HG02981 (cell line): ENCODE measurements around the gene MAN2C1.
"Not testable (repeated sequence)": the region's sequence is repeated elsewhere in the genome, so short reads cannot be mapped to it uniquely, and the experiment has no call there.

Experiments used
- ATAC-seq: cut with Tn5 transposase; IDR thresholded peaks from one replicate; pipeline ENCODE4 v1.9.1; 2021; ENCODE audit warnings: mild to moderate bottlenecking, moderate library complexity; ENCODE audit not compliant: unreplicated experiment

The MAN2C1 gene

DNA sequence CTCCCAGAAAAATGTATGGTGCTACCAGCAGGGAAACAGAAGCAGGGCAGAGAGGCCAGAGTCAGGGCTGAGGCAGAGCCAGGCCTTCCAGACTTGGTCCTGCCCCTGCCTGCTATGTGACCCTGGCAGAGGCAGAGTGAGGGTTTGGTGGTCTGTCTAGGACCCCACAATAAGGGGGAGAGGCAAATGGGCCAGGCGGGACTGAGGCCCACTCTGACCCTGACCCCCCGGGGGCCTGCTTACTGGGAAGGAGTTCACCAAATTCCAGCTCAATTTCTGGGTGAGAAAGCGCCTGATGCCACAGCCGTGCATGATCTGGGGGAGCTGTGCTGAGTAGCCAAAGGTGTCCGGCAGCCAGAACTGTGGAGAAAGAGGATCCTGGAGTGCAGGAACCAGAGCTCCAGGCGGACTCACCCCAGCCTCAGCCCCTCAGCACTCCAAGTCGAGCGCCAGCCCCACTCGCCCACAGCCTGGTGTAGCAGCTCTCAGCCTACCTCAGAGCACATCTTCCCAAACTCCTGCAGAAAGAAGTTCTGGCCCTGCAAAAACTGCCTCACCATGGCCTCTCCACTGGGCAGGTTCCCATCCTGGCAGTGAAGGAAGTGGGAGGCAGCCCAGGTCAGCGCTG is 6.9 kb downstream of the MAN2C1 start:
- ATAC-seq: no peak

DNA sequence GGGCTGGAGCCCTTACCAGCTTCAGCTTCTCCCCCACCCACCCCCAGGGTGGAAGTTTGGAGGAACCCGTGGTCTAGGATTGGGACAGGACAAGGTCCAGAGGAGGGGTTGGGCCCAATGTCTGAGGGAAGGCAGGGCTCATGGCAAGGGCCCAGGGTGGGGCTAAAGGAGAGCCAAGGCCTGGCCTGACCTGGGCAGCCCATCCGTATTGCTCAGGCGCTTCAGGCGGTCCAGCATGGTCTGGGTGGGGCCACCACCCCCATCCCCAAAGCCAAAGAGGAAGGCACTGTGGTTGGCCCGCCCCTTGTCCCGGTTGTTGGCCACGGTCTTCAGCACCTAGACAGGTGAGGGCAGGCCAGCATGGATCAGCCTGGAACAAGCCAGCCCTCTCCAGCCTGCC is 7.6 kb downstream of the MAN2C1 start:
- ATAC-seq: no peak

DNA sequence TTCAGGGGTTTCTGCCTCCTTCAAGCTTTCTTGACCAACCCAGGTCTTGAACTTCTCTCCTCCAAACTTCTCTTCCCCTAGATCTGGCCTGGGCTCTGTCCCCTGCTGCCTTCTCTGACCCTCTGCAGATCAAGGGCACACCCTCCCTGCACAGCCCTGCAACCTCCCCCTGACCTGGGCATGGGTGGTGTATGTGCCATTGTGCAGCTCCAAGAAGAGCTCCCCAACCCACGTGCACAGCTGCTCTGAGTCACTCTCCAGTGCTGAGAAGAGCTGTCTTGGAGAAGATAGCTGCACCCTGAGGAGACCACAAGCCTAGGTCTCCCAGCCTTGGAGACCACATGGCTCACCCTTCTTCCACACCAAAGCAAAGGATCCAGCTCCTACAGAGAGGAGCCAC is 8.0 kb downstream of the MAN2C1 start:
- no peak for ATAC-seq

DNA sequence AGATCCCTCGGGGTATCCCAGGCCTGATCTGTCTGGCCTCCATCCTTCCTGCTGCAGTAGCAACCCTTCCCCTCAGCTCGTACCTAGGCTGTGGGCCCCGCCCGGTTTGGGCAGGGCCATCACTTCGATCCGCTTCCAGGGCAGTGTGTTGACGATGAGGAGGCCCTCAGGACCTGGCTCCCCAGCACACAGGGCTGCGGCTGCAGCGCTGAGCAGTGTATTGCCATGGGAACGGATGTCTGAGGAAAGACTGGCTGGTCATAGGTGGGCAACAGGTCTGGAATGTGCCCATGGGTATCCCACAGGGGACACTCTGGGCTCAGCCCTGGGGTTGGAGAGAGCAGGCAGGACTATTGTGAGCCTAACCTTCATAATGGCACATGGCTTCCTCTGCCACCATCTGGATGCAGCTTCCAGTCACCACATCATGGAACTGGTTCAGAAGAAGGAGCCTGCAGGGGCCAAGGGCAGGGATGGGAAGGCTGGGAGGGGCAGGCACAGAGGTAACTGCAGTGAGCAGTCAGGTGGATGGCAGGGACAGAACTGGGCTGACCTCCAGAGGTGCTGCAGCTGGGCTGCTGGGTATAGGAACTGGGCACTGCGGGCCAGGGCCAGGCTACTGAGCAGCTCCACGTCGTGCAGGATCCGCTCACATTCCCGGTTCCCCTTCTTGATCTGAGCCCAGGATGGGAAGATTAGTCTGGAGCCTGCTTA is 8.7 kb downstream of the MAN2C1 start:
- no peak for ATAC-seq

DNA sequence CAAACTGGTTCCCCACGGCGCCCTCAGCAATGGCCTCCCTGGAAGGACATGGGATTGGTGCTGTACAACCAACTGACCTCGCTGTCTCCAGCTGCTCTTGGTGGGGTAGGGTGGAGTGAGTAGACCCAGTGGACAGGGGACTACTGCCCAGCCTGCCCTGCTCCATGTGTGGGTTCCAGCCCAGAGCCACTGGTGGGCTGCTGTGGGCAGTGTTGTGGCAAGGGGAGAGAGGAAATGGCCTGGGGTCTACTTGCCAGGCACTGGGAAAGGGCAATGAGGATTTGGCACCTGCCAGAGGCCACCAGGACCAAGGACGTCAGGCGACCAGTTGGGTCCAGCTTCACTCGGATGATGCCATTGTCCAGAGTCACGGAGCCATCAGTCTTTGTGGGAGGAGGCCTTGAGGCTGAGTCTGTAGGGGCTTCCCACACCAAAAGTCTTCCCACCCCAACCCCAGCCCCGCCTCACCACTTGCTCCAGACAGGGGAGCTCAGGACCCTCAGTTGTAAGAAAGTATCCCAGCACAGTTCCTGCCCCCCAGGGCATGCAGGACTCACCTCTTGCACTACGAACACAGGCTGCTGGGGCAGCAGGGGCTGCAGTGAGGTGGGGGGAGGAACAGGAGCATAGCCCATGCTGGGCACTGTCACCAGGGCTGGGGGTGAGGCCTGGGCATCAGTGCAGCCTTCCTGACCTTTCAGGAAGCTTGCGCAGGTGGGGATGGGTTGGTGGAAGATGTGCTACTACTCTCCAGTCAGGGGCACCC is 9.5 kb downstream of the MAN2C1 start:
- no peak for ATAC-seq

DNA sequence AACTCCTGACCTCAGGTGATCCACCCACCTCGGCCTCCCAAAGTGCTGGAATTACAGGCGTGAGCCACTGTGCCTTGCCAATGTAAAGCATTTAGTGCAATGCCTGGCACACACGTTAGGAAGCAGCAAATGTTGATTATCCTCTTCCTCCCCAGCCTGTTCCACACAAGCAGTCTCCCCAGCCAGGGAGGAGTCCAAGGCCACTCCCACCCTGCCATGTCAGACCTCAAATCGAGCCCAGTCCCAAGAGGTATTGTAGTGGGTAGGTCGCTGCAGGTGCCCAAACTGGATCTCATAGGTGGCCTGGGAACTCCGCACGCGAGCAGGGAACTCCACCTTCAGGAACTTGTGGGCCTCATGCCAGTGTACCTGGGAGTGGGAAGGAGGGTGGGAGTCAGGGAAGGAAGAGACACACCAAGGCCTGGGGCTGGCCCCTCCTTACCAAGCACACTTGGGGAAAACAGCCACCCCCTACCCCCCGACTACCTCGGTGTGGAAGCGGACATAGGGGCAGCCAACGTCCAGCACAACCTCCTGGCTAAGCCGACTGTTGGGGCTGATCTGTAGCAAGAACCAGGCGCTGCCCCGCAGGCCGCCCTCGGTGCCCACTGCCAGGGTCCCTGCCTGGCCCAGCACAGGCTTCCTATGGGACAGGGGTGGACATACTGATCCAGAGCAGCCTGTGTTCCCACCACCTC is 10.3 kb downstream of the MAN2C1 start:
- ATAC-seq: no peak

DNA sequence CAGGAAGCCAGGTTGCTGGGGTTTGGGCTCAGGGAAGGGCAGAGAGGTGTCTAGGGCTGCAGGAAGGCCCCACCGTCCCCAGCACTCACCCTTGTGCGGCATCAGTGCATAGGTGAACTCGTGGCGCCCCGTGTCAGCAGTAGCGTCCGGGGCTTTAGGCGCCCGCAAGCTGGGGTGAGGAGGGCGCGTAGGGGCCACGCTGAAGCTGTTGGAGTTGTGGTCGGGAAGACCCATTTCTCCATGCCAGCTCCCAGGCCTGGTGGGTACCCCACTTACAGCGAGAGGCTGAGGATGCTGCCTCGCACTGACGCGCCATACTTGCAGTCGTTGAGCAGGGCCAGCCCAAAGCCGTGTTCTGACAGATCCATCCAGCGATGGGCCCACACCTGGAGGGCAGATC is 11.9 kb downstream of the MAN2C1 start:
- ATAC-seq: no peak

DNA sequence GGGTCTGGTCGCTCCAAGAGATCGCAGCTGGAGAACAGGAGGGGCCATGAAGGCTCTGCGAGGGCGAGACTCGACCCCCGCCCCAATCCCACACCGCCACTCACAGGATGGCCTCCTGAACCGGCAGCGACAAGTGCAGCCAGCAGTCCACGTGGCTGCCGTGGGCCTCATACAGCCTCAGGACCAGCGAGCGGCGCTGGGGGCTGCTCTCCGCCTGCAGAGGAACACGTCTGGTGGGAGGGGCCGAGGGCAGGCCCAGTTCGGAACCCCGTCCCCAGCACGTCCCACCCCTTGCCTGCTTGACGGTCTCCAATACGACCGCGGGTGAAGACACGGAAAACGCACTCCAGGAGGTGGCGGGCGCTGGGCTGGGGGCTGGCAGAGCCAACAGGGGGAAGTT is 12.4 kb downstream of the MAN2C1 start:
- no peak for ATAC-seq

DNA sequence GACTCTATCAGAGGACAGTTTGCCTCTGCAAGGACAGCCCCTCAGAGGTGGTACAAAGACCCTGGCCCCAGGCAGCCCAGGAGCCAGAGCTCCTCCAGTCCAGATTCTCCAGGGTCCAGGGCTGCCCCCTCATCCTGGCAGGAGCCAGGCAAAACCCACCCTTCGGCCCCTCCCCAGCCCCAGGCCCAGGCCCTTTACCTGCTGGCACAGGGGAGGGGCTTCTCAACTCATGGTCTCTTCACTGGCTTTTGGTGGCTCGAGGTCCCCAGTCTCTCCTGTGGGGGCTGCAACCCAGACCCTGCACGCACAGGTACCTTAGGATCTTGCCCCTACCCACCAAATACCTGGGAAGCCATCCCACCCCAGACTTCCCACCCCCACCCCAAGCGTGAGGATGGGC is 13.0 kb downstream of the MAN2C1 start:
- ATAC-seq: no peak

DNA sequence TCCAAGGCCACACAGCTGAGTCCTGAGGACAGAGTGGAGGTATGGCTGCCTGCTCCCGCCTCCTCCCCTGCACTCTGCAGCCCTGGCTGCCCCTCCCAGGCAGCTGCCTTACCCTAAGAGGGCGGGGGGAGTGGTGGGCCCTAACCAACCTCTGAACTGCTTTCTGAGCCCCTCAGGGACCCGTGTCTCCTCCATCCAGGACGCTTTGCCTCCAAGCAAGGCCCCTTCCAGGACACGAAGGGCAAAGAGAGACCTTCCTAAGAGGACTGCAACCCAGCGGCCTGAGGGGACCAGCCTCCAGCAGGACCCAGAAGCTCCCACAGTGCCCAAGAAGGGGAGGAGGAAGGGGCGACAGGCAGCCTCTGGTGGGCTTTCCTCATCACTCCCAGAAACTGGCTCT is 14.0 kb downstream of the MAN2C1 start:
- no peak for ATAC-seq

DNA sequence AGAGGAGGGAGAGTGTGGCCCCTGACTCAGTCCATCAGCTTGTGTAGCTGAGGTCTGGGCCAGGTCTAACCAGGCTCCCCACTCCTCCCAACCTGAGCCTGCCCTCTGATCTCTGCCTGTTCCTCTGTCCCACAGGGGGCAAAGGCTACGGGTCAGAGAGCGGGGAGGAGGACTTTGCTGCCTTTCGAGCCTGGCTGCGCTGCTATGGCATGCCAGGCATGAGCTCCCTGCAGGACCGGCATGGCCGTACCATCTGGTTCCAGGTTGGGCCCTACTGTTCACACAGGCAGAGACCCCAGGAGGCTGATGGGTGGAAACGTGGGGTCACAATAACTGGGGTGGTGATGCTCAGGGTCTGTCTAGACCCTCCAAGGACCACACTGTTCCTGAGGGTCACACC is 14.8 kb downstream of the MAN2C1 start:
- no peak for ATAC-seq

DNA sequence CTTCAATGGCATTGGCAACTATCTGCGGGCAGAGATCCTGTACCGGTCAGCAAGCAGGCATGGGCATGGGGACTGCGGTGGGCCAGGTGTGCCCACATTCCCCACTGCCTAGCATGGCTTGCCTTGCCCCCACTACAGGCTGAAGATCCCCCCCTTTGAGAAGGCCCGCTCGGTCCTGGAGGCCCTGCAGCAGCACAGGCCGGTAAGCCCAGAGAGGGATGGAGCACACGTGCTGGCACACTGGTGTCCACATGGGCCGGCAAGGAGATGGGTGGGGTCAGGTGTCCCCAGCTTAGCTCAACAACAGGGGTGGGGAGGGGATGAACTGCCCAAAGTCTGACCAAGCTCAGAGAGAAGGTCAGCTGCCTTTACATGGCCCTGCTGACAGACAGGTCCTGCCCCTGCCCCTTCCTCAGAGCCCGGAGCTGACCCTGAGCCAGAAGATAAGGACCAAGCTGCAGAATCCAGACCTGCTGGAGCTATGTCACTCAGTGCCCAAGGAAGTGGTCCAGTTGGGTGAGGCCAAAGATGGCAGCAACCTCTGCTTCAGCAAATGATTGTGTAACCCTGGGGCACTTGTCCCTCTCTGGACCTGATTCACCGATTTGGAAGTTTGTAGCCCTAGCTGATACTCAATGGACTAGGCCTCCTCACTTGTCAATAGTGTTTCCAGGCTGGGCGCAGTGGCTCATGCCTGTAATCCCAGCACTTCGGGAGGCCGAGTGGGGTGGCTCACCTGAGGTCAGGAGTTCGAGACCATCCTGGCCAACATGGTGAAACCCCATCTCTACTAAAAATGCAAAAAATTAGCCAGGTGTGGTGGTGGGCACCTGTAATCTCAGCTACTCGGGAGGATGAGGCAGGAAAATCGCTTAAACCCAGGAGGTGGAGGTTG is 16.0 kb downstream of the MAN2C1 start:
- ATAC-seq: no peak

DNA sequence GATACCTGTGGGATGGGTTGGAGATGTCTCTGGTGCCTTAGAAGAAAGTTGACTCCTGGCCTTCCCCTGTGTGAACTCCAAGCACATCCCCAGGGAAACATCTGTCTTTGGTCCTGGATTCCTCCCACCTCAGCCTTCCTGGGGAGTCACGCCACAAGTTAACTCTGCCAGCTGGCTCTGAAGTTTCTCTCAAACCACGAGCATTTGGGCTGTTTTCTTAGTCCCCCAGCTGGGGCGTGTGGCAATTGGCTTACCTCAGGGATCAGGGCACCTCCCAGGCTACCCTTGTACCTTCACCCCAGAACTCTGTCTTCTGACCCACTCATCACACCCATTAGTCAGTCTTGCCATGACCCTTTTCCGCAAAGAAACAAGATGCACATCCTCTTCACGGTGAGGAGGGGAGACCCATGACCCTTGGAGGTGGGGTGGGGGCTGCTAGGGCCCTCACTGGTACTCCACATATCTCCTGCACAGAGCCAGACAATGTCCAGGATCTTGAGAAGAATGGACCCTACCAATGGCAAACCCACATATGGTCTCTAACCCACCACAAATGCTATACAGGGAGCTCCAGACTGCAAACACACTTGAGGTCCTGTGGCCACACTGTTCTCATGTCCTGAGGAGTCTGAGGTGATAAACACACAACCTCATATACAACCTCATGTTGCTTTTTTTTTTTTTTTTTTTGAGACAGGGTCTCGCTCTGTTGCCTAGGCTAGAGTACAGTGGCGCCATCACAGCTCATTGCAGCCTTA is 17.6 kb downstream of the MAN2C1 start:
- ATAC-seq: no peak

DNA sequence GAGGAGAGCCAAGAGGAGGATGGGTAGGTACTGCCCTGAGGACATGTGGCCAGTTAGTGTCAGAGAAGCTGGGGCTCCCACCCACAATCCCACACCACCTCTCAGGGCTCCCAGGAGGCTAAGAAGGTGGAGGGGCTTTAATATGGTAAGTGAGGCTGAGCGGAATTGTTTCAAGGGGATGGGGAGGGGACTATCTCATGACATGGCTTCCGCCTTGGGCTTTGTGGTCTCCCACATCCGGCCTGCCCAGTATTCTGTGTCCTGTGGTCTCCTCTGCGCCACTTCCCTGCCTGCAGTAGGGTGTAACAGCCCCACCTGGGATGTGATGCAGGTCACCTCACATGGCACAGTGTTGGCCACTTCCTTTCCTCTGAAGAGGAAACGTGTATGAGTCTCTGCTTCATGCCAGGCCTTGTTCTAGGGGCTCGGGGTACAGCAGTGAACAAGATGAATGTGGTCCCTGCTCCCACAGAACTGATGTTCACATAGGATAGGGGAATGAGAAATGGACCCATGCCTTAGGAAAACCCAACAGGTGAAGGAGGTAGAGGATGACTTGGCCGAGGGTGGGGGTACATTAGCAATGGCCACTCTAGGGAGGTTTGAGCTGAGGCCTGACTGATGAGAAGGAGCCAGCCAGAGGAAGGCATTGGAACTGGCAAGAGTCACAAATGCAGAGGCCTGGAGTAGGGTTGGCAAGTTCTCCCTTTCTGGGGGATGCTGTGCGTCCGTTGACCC is 18.4 kb downstream of the MAN2C1 start:
- ATAC-seq: peak; percentile 63

DNA sequence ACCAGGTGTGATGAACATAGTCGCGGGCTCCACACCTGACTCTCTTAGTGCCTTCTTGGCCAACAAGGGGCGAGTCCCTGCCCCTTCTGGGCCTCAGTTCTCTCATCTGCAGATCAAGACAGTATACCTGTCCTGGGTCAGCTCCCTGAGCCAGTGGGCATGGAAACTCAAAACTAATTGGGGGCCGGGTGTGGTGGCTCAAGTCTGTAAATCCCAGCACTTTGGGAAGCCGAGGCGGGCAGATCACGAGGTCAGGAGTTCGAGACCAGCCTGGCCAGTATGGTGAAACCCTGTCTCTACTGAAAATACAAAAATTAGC is 19.1 kb downstream of the MAN2C1 start:
- ATAC-seq: not testable (repeated sequence)

DNA sequence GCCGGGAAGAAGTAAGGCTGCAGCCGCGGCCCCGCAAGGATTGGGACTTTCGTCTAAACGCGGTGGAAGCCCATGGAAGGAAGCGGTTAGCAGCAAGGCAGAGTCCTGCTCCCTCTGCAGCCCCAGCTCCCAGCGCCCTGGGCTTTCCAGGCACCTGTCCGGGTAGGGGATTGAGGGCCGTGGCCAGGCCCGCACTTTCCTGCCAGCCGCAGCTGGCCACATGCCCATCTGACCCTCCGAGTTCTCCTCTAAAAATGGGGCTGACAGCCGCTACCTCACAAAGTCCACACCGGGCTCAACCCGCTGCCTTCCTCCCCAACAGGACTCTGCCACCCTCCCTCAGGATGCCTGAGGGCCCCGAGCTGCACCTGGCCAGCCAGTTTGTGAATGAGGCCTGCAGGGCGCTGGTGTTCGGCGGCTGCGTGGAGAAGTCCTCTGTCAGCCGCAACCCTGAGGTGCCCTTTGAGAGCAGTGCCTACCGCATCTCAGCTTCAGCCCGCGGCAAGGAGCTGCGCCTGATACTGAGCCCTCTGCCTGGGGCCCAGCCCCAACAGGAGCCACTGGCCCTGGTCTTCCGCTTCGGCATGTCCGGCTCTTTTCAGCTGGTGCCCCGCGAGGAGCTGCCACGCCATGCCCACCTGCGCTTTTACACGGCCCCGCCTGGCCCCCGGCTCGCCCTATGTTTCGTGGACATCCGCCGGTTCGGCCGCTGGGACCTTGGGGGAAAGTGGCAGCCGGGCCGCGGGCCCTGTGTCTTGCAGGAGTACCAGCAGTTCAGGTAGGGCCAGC is 19.7 kb downstream of the MAN2C1 start:
- ATAC-seq: no peak

DNA sequence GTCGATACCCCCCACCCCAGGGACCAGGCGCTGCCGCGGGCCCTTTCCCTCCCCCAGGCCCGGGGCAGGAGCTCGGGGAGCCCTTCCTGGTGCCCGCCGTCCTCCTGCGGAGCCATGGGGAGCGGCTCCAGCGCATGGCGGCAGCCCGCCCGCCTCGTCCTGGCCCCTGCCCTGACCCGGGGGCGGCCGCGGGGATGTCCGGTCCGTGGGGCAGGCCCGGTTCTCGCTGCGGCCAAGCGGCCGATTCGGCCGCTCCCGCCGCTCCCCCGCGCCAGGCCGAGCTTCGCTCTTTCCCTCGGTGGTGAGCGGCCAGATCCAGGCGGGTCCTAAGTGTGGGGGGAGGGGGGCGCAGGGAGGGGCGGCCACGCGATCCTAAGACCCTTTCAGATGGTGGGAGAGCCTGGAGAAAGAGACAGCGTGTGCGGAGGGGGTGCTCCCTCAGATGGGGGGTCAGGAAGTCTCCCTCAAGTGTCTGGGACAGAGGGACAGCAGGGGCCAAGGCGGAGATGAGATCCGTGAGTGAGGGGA is 20.3 kb downstream of the MAN2C1 start:
- ATAC-seq: no peak
